ENCODE measurements around the gene CTNNA2. TPM values are rescaled to one million over a fixed set of nuclear protein-coding genes. Genes with fewer than 3 reads are reported as not detected.

The CTNNA2 gene
- total and polyA plus RNA-seq, 12 donors = 0.12 to 5.0 (median 1.4) TPM; not detected in 1

DNA sequence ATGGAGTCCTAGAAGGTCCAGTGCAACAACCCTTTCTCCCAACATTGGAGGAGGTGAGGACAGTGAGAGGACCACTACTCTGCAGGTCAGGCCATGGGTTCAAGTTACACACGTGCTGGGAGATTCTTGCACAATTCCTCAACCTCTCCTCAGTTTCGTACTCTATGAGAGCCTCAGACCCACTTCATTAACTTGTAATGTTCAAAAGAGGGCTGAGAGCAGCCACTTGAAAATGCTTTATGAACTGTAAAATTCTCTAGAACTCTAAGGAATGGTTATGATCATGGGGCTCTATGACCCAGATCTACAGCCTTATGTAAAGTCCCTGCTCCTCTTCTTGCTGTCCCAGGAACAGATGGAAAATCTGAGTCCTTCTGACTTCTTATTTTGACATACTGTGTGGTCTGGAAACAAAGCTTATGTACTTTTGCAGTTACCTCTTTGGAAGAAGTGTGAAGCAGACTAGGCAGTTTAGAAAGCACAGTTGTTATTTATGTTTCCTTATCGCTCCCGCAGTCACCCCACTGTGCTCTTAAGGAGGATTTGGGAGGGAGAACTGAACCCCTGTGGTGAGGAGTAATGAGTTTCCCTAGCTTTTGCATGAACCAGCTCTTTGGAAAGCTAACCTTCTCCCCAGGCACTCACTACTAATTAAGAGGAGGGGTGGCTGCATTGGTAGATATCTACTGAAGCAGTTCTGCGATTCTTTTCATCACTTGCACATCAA lies 495.1 kb downstream of the CTNNA2 start:
- TF ChIP-seq POLR2A (IDR thresholded peaks at IDR 0.05) = no peak
- TF ChIP-seq, protein P1, sequence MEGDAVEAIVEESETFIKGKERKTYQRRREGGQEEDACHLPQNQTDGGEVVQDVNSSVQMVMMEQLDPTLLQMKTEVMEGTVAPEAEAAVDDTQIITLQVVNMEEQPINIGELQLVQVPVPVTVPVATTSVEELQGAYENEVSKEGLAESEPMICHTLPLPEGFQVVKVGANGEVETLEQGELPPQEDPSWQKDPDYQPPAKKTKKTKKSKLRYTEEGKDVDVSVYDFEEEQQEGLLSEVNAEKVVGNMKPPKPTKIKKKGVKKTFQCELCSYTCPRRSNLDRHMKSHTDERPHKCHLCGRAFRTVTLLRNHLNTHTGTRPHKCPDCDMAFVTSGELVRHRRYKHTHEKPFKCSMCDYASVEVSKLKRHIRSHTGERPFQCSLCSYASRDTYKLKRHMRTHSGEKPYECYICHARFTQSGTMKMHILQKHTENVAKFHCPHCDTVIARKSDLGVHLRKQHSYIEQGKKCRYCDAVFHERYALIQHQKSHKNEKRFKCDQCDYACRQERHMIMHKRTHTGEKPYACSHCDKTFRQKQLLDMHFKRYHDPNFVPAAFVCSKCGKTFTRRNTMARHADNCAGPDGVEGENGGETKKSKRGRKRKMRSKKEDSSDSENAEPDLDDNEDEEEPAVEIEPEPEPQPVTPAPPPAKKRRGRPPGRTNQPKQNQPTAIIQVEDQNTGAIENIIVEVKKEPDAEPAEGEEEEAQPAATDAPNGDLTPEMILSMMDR (IDR thresholded peaks at IDR 0.05) = no peak
- Histone ChIP-seq H3K4me1 (replicated peaks in 1 of 2) (no peaks in the 10 kb centered on the region), H3K36me3 (replicated peaks in 1 of 2) (no peaks in the 10 kb centered on the region), H3K4me3 (no peak overlapping the region), H3K27me3 (no peaks in the 10 kb centered on the region), H3K27ac (no peak overlapping the region), H3K9me3 (replicated peaks in 1 of 3) (no peaks in the 10 kb centered on the region)
- intact Hi-C loops (cut with DNase I) = no loop called here
- no peak for DNase-seq
- 23 to 37% (median 26%) methylated on average over 5 of the region's 5 CpGs for WGBS, 4 donors

DNA sequence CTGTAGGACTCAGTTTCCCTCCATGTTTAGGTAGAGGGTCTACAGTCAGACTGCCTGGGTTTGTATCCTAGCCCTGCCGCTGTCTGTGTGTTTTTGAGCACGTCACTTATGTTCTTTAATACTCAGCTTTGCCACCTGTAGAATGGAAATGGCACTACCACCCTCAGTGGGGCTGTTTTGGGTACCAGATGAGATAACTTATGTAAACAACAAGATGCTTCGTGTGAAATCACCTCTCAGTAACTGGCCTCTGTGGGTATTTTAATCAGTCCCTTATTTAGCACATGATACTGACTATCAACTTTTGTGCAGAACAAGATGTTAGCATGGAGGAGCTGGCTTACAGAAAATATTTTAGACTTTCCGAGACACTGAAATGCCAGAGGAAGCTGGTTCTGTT lies 495.7 kb downstream of the CTNNA2 start:
- Histone ChIP-seq H3K27me3 (no peaks in the 10 kb centered on the region), H3K36me3 (replicated peaks in 1 of 2) (no peaks in the 10 kb centered on the region), H3K27ac (no peak overlapping the region), H3K4me1 (replicated peaks in 1 of 2) (no peaks in the 10 kb centered on the region), H3K9me3 (replicated peaks in 1 of 3) (no peaks in the 10 kb centered on the region), H3K4me3 (no peak overlapping the region)
- no peak for TF ChIP-seq POLR2A (IDR thresholded peaks at IDR 0.05)
- TF ChIP-seq, protein P1 (IDR thresholded peaks at IDR 0.05) = no peak
- intact Hi-C loops (cut with DNase I) = no loop called here
- DNase-seq = no peak
- 53 to 68% (median 61%) methylated on average over 4 of the region's 4 CpGs for WGBS, 4 donors

DNA sequence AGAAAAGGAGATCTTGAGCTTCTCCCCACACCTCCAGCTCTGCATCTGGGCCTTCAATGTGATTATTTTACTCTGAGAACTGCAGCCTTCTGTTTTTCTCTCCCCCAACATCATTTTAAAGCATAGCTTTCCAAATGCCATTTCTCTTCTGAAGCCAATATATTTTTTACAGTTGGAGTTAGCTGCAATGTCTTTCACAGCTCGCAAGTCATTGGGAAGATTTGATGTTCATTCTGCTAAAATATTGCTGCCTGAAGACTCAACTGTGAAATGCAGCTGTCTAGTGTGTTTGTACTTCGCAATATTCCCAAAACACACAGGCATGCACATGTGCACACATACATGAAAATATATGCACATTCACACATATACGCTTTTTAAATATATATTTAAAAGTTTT lies 496.4 kb downstream of the CTNNA2 start:
- TF ChIP-seq, protein P1 (IDR thresholded peaks at IDR 0.05) = no peak
- TF ChIP-seq POLR2A (IDR thresholded peaks at IDR 0.05) = no peak
- Histone ChIP-seq H3K27ac (no peak overlapping the region), H3K4me3 (no peak overlapping the region), H3K9me3 (replicated peaks in 1 of 3) (no peaks in the 10 kb centered on the region), H3K27me3 (no peaks in the 10 kb centered on the region), H3K4me1 (replicated peaks in 1 of 2) (no peaks in the 10 kb centered on the region), H3K36me3 (replicated peaks in 1 of 2) (no peaks in the 10 kb centered on the region)
- intact Hi-C loops (cut with DNase I) = no loop called here
- WGBS, 4 donors = 80 to 86% (median 82%) methylated on average over 3 of the region's 3 CpGs
- DNase-seq = no peak

DNA sequence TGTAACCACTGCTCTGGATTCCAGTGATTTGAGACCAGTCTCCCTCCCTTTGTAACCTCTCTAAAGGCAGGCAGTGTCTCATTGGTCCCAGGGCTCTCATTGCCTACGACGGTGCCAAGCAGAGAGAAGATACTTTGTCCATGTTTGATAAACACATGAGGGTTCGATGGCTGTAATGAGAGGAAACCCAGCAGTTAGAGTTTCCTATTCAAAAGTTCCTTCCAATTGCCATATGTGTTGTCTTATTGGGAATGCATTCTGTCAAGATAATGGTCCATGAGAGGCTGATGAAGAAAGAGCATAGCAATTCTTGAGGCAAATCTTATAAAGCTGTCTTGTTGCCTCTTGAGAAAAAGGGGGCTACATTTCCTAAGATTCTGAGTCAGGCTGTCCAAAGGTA lies 499.2 kb downstream of the CTNNA2 start:
- DNase-seq = no peak
- 73 to 86% (median 77%) methylated on average over 3 of the region's 3 CpGs for WGBS, 4 donors
- intact Hi-C loops (cut with DNase I) = no loop called here

More for the DNA sequence above, 499.2 kb downstream of the CTNNA2 start:
- no peaks in the 10 kb centered on the region for H3K27me3 ChIP-seq
- TF ChIP-seq POLR2A (IDR thresholded peaks at IDR 0.05) = no peak
- TF ChIP-seq, protein P1 (IDR thresholded peaks at IDR 0.05) = no peak
- H3K4me3 ChIP-seq = no peak overlapping the region
- H3K4me1 ChIP-seq (replicated peaks in 1 of 2) = no peaks in the 10 kb centered on the region
- no peaks in the 10 kb centered on the region for H3K9me3 ChIP-seq (replicated peaks in 1 of 3)
- no peaks in the 10 kb centered on the region for H3K36me3 ChIP-seq (replicated peaks in 1 of 2)
- H3K27ac ChIP-seq = no peak overlapping the region
